Naive thymus-derived CD4-positive, alpha-beta T cell (primary cell): ENCODE results near the gene TBPL2. TPM values are rescaled to one million over a fixed set of nuclear protein-coding genes. Genes with fewer than 3 reads are reported as not detected.
"Not testable (repeated sequence)": the region's sequence is repeated elsewhere in the genome, so short reads cannot be mapped to it uniquely, and the experiment has no call there.

ENCODE experiments used
- ATAC-seq: fragments of 150-1000 bp; cut with Tn5 transposase; 2 replicates; pipeline ENCODE4 v1.10.0; 2021; ENCODE audit warnings: mild to moderate bottlenecking, moderate library complexity
- CTCF ChIA-PET: fragments of 350-600 bp; sonication (Branson Sonifier 250); formaldehyde crosslinking; loops from one replicate; lab custom pipeline; 2021; ENCODE audit warnings: antibody characterized with exemption; lab: Charles Lee
- POLR2A ChIA-PET: fragments of 350-600 bp; sonication (Branson Sonifier 250); formaldehyde crosslinking; loops from one replicate; lab custom pipeline; 2021; ENCODE audit warnings: antibody characterized with exemption, inconsistent platforms; lab: Charles Lee
- DNase-seq, 9 donors: peaks; one replicate each; pipeline versions ENCODE4 v3.0.0 to v3.0.0-alpha.2; 2020 to 2022; ENCODE audit warnings: mixed read lengths in 1 of 9
- H3K27ac ChIP-seq: one replicate; pipeline ENCODE4 v1.7.0; 2013; ENCODE audit warnings: mild to moderate bottlenecking, low read depth, low read length, moderate library complexity
- H3K27me3 ChIP-seq, 2 donors: one replicate each; pipeline ENCODE4 v1.7.0; 2013; ENCODE audit warnings: low read length in 2 of 2, mild to moderate bottlenecking in 2 of 2, moderate library complexity in 2 of 2; ENCODE audit not compliant: control insufficient read depth in 2 of 2, insufficient read depth in 2 of 2
- H3K36me3 ChIP-seq, 3 experiments: 1 replicate in 2 of 3; 2 replicates in 1 of 3; pipeline ENCODE4 v1.7.0; 2013; ENCODE audit warnings: low read length in 3 of 3, mild to moderate bottlenecking in 3 of 3, moderate library complexity in 1 of 3; ENCODE audit not compliant: insufficient read depth in 3 of 3, control insufficient read depth in 2 of 3
- H3K4me1 ChIP-seq, 2 donors: one replicate each; pipeline ENCODE4 v1.7.0; 2013; ENCODE audit warnings: low read length in 2 of 2, mild to moderate bottlenecking in 2 of 2, moderate library complexity in 1 of 2; ENCODE audit not compliant: control insufficient read depth in 2 of 2, insufficient read depth in 2 of 2
- H3K4me3 ChIP-seq: 2 replicates; pipeline ENCODE4 v1.7.0; 2013; ENCODE audit warnings: mild to moderate bottlenecking, low read length
- H3K9me3 ChIP-seq, 3 experiments: 1 replicate in 2 of 3; 2 replicates in 1 of 3; pipeline ENCODE4 v1.7.0; 2013; ENCODE audit warnings: low read length in 3 of 3; ENCODE audit not compliant: control insufficient read depth in 2 of 3
- H3K27ac Mint-ChIP-seq, 9 donors: one replicate each; pipeline ENCODE4 v1.8.0; 2020 to 2022; ENCODE audit warnings: mixed read lengths in 9 of 9, mild to moderate bottlenecking in 8 of 9, moderate library complexity in 5 of 9, inconsistent platforms in 2 of 9
- H3K27me3 Mint-ChIP-seq, 5 donors: one replicate each; pipeline ENCODE4 v1.8.0; 2021 to 2022; ENCODE audit warnings: mixed read lengths in 5 of 5, mild to moderate bottlenecking in 1 of 5
- H3K36me3 Mint-ChIP-seq, 5 donors: one replicate each; pipeline ENCODE4 v1.8.0; 2020 to 2022; ENCODE audit warnings: mixed read lengths in 5 of 5, mild to moderate bottlenecking in 3 of 5, inconsistent platforms in 1 of 5
- H3K4me1 Mint-ChIP-seq, 7 donors: one replicate each; pipeline ENCODE4 v1.8.0; 2020 to 2022; ENCODE audit warnings: mixed read lengths in 7 of 7, mild to moderate bottlenecking in 3 of 7, inconsistent platforms in 1 of 7
- H3K4me3 Mint-ChIP-seq, 10 donors: one replicate each; pipeline ENCODE4 v1.8.0; 2020 to 2022; ENCODE audit warnings: mild to moderate bottlenecking in 10 of 10, mixed read lengths in 10 of 10, moderate library complexity in 6 of 10, inconsistent platforms in 2 of 10
- H3K9me3 Mint-ChIP-seq, 11 donors: one replicate each; pipeline ENCODE4 v1.8.0; 2020 to 2022; ENCODE audit warnings: mixed read lengths in 11 of 11, mild to moderate bottlenecking in 4 of 11, inconsistent platforms in 1 of 11, moderate library complexity in 1 of 11
- intact Hi-C, 2 donors: fragments of 100-400 bp; cut with micrococcal nuclease; formaldehyde crosslinking; loops; one replicate each; pipeline ENCODE4 v1.15.1; 2023
- polyA plus RNA-seq, 2 donors: library from polyadenylated mRNA; unstranded; fragments of 300-500 nt; fragmentation: Illumina TruSeq; gene quantifications; one replicate each; pipeline ENCODE4 v1.2.3, GENCODE V29; 2021
- total RNA-seq, 6 experiments: library from RNA in 5 of 6; stranded (reverse) in 5 of 6; gene quantifications; 1 replicate in 5 of 6; 2 replicates in 1 of 6; pipeline ENCODE4 v1.2.3 and lab custom pipeline; 2021 to 2026

Gene TBPL2
- total and polyA plus RNA-seq, 7 experiments from 2014 or later: not detected

DNA sequence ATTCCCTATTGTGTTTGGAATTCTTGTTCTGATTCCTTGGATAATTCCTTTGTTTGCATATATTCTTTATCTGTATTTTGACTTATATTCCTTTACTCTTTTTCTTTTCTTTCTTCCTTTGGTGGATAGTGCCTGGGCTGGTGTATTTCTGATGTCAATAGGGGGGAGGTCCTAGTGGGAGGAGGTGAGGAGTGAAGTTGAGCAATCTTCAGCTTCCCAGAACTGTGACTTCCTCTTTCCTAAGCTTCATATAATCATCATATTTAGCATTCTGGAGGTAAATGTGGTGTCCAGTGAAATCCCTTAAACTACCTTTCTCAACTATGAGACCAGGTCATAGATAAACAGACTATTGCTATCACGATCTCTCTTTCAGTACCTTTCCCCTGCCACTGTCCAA is 29.6 kb upstream of the TBPL2 start:
- H3K4me1 Mint-ChIP-seq: peaks cover 0 to 9% (median 0%) of the 10 kb centered on the region in 7 donors
- DNase-seq (no peak), ATAC-seq (no peak)
- Histone ChIP-seq H3K4me1 (no peaks in the 10 kb centered on the region), H3K9me3 (no peaks in the 10 kb centered on the region), H3K4me3 (no peak overlapping the region), H3K36me3 (no peaks in the 10 kb centered on the region), H3K27me3 (no peaks in the 10 kb centered on the region), H3K27ac (no peak overlapping the region)
- intact Hi-C loops: no loop called here
- H3K27me3 Mint-ChIP-seq: peaks cover 0 to 11% (median 3%) of the 10 kb centered on the region in 5 donors
- no peak overlapping the region for H3K27ac Mint-ChIP-seq
- POLR2A ChIA-PET: no interaction called here
- peaks cover 0 to 3% (median 0%) of the 10 kb centered on the region in 11 donors for H3K9me3 Mint-ChIP-seq
- CTCF ChIA-PET: no interaction called here
- no peak overlapping the region for H3K4me3 Mint-ChIP-seq
- no peaks in the 10 kb centered on the region for H3K36me3 Mint-ChIP-seq

DNA sequence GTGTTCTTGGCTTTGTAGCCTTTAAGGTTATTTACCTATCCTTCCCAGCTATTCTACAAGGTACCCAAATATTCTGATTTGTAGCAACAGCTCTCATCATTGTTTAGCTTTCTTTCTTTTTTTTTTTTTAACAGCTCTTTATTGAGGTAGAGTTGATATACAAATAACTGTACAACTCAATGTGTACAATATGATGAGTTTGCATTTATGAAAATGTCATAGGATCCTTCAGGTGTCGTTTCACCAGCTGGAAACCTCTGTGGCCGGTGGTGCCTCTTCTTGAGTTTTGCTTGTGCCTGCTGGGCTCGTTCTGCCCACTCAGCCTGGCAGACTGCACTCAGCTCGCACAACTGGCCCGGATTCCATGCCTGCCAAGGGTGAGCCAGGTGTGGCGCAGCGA is 26.9 kb upstream of the TBPL2 start:
- no peaks in the 10 kb centered on the region for H3K9me3 ChIP-seq
- intact Hi-C loops: no loop called here
- no peak overlapping the region for H3K4me3 ChIP-seq
- ChIA-PET POLR2A (no interaction called here), CTCF (interaction anchor here (1.1 kb wide), 1 partner anchor 21 kb away, joined by 3 read pairs; no protein-coding TSS in a partner anchor)
- Mint-ChIP-seq H3K27ac (no peak overlapping the region), H3K4me1 (peaks cover 0 to 6% (median 0%) of the 10 kb centered on the region in 7 donors), H3K36me3 (no peaks in the 10 kb centered on the region), H3K9me3 (peaks cover 0 to 3% (median 0%) of the 10 kb centered on the region in 11 donors), H3K27me3 (peaks cover 0 to 11% (median 10%) of the 10 kb centered on the region in 5 donors), H3K4me3 (no peak overlapping the region)
- ATAC-seq (no peak), DNase-seq (no peak)
- H3K36me3 ChIP-seq: no peaks in the 10 kb centered on the region
- no peaks in the 10 kb centered on the region for H3K27me3 ChIP-seq
- H3K27ac ChIP-seq: no peak overlapping the region
- no peaks in the 10 kb centered on the region for H3K4me1 ChIP-seq

DNA sequence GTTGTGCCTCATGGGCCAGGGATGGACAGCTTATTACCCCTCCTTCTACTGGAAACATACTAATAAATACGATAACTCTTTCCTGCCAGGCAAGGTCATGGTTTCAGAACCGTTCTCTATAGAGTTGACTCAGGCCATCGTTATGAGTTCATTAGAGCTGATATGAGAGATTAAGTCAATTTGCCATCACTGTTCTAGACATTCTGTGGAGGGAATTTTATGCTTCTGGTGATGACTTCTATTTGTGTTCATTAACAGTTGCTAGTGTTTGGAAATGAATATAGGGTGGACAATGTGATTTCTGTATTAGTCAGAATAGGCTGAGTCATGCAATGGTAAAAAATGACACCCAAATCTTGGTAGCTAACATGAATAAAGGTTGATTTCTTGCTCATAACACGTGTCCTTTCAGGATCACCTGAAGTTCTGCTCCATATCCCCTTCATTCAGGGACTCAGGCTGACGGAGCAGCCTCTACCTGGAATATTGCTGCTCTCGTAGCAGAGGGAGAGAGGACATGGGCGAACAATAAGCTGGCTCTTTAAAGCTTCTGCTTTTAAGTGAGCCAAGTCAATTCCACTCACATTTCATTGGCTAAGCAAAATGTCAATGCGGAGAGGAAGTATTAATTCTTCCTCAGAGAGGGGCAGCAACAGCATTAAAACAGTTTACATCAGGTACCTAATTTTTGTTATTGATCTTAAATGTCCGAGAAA is 18.5 kb upstream of the TBPL2 start:
- H3K36me3 Mint-ChIP-seq: no peaks in the 10 kb centered on the region
- intact Hi-C loops: no loop called here
- ATAC-seq: peak; percentile 26
- Histone ChIP-seq H3K4me1 (no peaks in the 10 kb centered on the region), H3K27me3 (no peaks in the 10 kb centered on the region), H3K4me3 (no peak overlapping the region), H3K36me3 (no peaks in the 10 kb centered on the region), H3K9me3 (peaks cover 0 to 3% (median 0%) of the 10 kb centered on the region in 3 experiments), H3K27ac (no peak overlapping the region)
- H3K9me3 Mint-ChIP-seq: peaks cover 0 to 6% (median 0%) of the 10 kb centered on the region in 11 donors
- H3K27me3 Mint-ChIP-seq: peaks cover 0 to 10% (median 2%) of the 10 kb centered on the region in 5 donors
- no peaks in the 10 kb centered on the region for H3K4me1 Mint-ChIP-seq
- DNase-seq: no peak
- no peak overlapping the region for H3K4me3 Mint-ChIP-seq
- ChIA-PET CTCF (no interaction called here), POLR2A (no interaction called here)
- no peak overlapping the region for H3K27ac Mint-ChIP-seq

DNA sequence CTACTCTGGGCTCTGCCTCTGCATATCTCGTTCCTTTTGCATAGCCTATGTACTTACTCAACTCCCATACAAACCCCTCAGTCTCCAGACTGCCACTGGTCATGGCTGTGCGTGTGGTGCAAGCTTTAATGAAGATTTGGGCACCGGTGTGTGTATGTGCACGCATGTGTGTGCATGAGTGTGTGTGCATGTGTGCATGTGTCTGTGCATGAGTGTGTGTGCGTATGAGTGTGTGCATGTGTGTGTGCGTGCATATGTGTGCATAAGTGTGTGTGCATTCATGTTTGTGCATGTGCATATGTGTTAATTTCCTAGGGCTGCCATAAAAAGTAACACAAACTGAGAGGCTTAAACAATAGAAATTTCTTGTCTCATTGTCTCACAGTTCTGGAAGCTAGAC is 17.1 kb upstream of the TBPL2 start:
- H3K36me3 Mint-ChIP-seq: no peaks in the 10 kb centered on the region
- Histone ChIP-seq H3K36me3 (no peaks in the 10 kb centered on the region), H3K27me3 (no peaks in the 10 kb centered on the region), H3K9me3 (peaks cover 0 to 3% (median 0%) of the 10 kb centered on the region in 3 experiments), H3K4me3 (no peak overlapping the region), H3K27ac (no peak overlapping the region), H3K4me1 (no peaks in the 10 kb centered on the region)
- DNase-seq (no peak), ATAC-seq (no peak)
- H3K27me3 Mint-ChIP-seq: peaks cover 0 to 7% (median 5%) of the 10 kb centered on the region in 5 donors
- peaks cover 0 to 6% (median 0%) of the 10 kb centered on the region in 11 donors for H3K9me3 Mint-ChIP-seq
- ChIA-PET POLR2A (no interaction called here), CTCF (no interaction called here)
- intact Hi-C loops: no loop called here
- H3K4me3 Mint-ChIP-seq: no peak overlapping the region
- no peak overlapping the region for H3K27ac Mint-ChIP-seq
- no peaks in the 10 kb centered on the region for H3K4me1 Mint-ChIP-seq

DNA sequence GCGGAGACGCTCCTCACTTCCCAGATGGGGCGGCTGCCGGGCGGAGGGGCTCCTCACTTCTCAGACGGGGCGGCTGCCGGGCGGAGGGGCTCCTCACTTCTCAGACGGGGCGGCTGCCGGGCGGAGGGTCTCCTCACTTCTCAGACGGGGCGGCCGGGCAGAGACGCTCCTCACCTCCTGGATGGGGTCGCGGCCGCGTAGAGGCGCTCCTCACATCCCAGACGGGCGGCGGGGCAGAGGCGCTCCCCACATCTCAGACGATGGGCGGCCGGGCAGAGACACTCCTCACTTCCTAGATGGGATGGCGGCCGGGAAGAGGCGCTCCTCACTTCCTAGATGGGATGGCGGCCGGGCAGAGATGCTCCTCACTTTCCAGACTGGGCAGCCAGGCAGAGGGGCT is 16.0 kb upstream of the TBPL2 start:
- intact Hi-C loops, H3K27me3 ChIP-seq, H3K4me1 ChIP-seq, H3K36me3 Mint-ChIP-seq, H3K4me3 Mint-ChIP-seq, H3K27me3 Mint-ChIP-seq, H3K4me3 ChIP-seq, H3K27ac Mint-ChIP-seq, H3K4me1 Mint-ChIP-seq, POLR2A ChIA-PET, DNase-seq, H3K36me3 ChIP-seq, H3K9me3 ChIP-seq, H3K27ac ChIP-seq, H3K9me3 Mint-ChIP-seq, CTCF ChIA-PET, ATAC-seq: not testable (repeated sequence)

DNA sequence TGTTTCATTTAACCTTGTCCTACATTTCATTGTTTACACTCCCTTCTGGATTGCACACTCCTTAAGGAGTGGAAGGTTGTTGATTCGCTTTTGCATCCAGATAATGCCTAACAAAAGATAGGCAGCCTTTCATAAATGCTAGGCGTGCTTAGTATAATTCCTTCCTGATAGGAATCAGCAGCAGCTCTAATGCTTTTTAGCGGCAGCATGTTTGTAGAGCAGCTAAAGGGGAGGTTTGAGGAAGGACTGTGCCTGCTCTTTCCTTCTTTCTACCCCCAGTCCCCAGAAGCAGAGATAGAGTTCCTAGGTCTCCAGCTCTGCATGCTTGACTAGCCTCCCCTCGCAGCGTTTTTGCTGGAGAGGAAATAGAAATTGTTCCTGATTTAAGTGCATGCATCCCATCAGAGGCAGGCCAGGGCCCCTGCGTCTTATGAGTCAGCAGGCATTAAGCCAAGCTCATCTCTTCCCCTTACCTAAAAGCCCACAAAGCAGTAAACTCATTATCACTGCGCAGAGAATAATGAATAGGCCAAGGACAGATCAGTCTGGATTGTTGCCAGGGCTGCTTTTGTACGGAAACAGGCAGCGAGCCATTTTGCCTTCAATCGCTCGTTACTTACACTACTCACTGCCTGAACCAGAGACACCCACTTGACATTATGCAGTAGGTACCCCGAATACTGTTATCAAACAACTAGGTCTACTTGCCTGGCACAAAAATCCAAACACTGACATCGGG is 14.0 kb upstream of the TBPL2 start:
- Mint-ChIP-seq H3K9me3 (peaks cover 0 to 6% (median 0%) of the 10 kb centered on the region in 11 donors), H3K4me1 (peaks cover 0 to 6% (median 0%) of the 10 kb centered on the region in 7 donors), H3K4me3 (no peak overlapping the region), H3K36me3 (no peaks in the 10 kb centered on the region), H3K27me3 (peaks cover 0 to 7% (median 5%) of the 10 kb centered on the region in 5 donors), H3K27ac (no peak overlapping the region)
- CTCF ChIA-PET: no interaction called here
- Histone ChIP-seq H3K27ac (no peak overlapping the region), H3K4me3 (no peak overlapping the region), H3K36me3 (no peaks in the 10 kb centered on the region), H3K9me3 (peaks cover 0 to 3% (median 0%) of the 10 kb centered on the region in 3 experiments), H3K27me3 (no peaks in the 10 kb centered on the region), H3K4me1 (no peaks in the 10 kb centered on the region)
- DNase-seq: no peak
- intact Hi-C loops: no loop called here
- peak; percentile 36 for ATAC-seq
- POLR2A ChIA-PET: no interaction called here
